ENCODE results near the gene HDAC9. TPM values are rescaled to one million over a fixed set of nuclear protein-coding genes. Genes with fewer than 3 reads are reported as not detected.
A peak's percentile ranks its signal among the peaks of the same experiment; 100 is the strongest.
"Not testable (repeated sequence)": the region's sequence is repeated elsewhere in the genome, so short reads cannot be mapped to it uniquely, and the experiment has no call there.

Gene HDAC9
- total RNA-seq, 1 donor from 2014 or later = 32.4 TPM

DNA sequence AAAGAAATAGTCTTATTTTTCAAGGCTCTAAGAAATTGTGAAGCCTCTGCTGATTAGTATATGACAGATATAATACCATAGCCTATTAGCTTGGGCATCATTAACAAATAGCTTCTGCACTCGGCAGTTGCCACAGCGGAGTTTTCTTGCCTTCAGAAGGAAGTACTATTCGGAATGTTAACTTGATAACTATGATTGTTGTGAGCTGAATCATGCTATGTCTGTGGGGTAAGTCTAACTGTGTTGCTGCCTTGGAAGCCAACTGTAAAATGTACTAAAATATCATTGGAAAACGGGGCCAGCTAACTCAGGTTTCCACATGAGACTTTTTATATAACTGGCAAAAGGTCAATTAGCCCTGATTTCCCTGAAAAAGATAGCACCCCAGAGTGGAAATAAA is 528.7 kb downstream of the HDAC9 start:
- DNase-seq (ENCODE audit: extremely low spot score in 2 of 2) = no peak
- intact Hi-C loops (cut with DNase I) = no loop called here
- TF ChIP-seq, protein P1, sequence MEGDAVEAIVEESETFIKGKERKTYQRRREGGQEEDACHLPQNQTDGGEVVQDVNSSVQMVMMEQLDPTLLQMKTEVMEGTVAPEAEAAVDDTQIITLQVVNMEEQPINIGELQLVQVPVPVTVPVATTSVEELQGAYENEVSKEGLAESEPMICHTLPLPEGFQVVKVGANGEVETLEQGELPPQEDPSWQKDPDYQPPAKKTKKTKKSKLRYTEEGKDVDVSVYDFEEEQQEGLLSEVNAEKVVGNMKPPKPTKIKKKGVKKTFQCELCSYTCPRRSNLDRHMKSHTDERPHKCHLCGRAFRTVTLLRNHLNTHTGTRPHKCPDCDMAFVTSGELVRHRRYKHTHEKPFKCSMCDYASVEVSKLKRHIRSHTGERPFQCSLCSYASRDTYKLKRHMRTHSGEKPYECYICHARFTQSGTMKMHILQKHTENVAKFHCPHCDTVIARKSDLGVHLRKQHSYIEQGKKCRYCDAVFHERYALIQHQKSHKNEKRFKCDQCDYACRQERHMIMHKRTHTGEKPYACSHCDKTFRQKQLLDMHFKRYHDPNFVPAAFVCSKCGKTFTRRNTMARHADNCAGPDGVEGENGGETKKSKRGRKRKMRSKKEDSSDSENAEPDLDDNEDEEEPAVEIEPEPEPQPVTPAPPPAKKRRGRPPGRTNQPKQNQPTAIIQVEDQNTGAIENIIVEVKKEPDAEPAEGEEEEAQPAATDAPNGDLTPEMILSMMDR (IDR thresholded peaks at IDR 0.05) = no peak
- no peak for TF ChIP-seq POLR2AphosphoS5 (IDR thresholded peaks at IDR 0.05; ENCODE audit: insufficient read depth in 1 of 2, low read depth in 1 of 2)
- TF ChIP-seq POLR2A (IDR thresholded peaks at IDR 0.05) = no peak

DNA sequence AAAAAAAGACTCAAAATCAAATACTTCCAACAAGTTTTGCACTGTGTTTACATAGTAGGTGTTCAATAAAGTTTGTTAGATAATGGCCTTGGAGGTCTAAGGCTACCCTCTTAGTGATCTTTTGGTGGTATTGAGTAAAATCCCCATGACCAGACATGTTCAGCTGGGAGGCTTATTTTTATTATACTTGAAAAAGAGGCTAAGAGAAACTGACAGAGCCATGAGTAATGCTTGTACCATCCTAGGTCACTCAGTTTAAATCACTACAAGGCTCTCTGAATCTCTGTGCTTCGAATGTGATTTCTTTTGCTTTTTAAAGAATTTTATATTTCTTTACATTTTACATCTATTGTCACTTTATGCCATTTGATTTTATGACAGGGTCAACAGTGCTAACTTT is 531.3 kb downstream of the HDAC9 start:
- no peaks in the 10 kb centered on the region for H3K27me3 ChIP-seq
- intact Hi-C loops (cut with DNase I) = no loop called here
- no peaks in the 10 kb centered on the region for H3K9me3 ChIP-seq
- H3K36me3 ChIP-seq = no peaks in the 10 kb centered on the region
- no peak overlapping the region for H3K27ac ChIP-seq
- TF ChIP-seq POLR2A (IDR thresholded peaks at IDR 0.05) = no peak
- TF ChIP-seq, protein P1 (IDR thresholded peaks at IDR 0.05) = no peak
- TF ChIP-seq POLR2AphosphoS5 (IDR thresholded peaks at IDR 0.05; ENCODE audit: insufficient read depth in 1 of 2, low read depth in 1 of 2) = no peak
- DNase-seq (ENCODE audit: extremely low spot score in 2 of 2) = no peak
- no peak overlapping the region for H3K4me3 ChIP-seq
- no peaks in the 10 kb centered on the region for H3K4me1 ChIP-seq

More for the DNA sequence above, 528.7 kb downstream of the HDAC9 start:
- Histone ChIP-seq H3K4me1 (no peaks in the 10 kb centered on the region), H3K36me3 (no peaks in the 10 kb centered on the region), H3K27ac (no peak overlapping the region), H3K9me3 (no peaks in the 10 kb centered on the region), H3K4me3 (no peak overlapping the region), H3K27me3 (no peaks in the 10 kb centered on the region)

DNA sequence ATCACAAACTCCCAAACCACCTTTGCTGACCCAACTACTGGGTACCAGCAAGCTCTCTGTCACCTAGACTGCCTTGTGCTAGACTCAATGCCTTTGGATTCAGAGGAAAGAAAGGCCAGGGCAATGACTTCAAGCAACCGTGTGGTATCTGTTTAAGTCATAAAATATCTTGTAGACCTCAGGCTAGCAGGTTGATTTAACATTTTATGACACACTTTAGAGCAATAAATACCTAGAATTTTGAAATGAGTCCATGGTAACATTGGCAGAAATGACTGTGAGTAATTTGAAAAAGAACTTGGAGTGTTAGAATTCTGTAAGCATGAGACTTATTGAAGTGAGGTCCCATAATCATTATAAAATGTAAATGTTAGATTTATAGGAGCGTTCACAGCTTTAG is 534.7 kb downstream of the HDAC9 start:
- intact Hi-C loops (cut with DNase I) = no loop called here

DNA sequence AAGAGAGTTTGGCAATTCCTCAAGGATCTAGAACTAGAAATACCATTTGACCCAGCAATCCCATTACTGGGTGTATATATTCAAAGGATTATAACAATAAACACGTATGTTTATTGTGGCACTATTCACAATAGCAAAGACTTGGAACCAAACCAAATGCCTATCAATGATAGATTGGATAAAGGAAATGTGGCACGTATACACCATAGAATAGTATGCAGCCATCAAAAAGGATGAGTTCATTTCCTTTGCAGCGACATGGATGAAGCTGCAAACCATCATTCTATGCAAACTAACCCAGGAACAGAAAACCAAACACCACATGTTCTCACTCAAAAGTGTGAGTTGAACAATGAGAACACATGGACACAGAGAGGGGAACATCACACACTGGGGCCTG is 537.4 kb downstream of the HDAC9 start:
- H3K27ac ChIP-seq; H3K4me3 ChIP-seq; H3K36me3 ChIP-seq; intact Hi-C loops (cut with DNase I); H3K27me3 ChIP-seq; H3K9me3 ChIP-seq; H3K4me1 ChIP-seq; DNase-seq (ENCODE audit: extremely low spot score in 2 of 2): not testable (repeated sequence)

More for the DNA sequence above, 534.7 kb downstream of the HDAC9 start:
- TF ChIP-seq, protein P1 (IDR thresholded peaks at IDR 0.05) = no peak
- TF ChIP-seq POLR2AphosphoS5 (IDR thresholded peaks at IDR 0.05; ENCODE audit: insufficient read depth in 1 of 2, low read depth in 1 of 2) (no peak), POLR2A (IDR thresholded peaks at IDR 0.05) (no peak)
- no peaks in the 10 kb centered on the region for H3K27me3 ChIP-seq
- no peaks in the 10 kb centered on the region for H3K36me3 ChIP-seq
- no peaks in the 10 kb centered on the region for H3K9me3 ChIP-seq
- H3K4me1 ChIP-seq = no peaks in the 10 kb centered on the region
- DNase-seq (ENCODE audit: extremely low spot score in 2 of 2) = no peak
- H3K27ac ChIP-seq = no peak overlapping the region
- H3K4me3 ChIP-seq = no peak overlapping the region

DNA sequence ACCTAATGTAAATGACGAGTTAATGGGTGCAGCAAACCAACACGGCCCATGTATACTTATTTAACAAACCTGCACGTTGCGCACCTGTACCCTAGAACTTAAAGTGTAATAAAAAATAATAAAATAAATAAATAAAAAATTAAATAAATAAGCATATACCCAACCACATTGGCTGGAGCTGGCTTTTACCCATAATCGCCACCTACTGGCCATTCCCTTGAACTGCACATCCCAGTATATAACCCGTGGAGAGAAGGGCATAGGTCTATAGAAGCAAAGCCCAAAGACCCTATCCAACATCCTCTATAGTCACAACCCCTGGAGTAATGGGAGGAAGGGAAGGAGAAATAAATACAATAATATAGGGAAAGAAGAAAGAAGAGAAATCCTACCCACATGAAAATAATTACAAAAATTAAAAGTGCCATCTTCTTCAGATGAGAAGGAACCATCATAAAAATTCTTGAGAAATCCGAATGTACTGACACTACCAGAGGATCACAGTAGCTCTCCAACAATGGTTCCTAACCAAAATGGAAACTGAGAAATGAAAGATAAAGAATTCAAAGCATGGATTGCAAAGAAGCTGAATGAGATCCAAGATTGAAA is 556.3 kb downstream of the HDAC9 start:
- intact Hi-C loops (cut with DNase I) = no loop called here
- TF ChIP-seq POLR2AphosphoS5 (IDR thresholded peaks at IDR 0.05; ENCODE audit: insufficient read depth in 1 of 2, low read depth in 1 of 2) (no peak), POLR2A (IDR thresholded peaks at IDR 0.05) (no peak)
- TF ChIP-seq, protein P1 (IDR thresholded peaks at IDR 0.05) = peak in 2 of 3 experiments; percentile 22 to 43
- Histone ChIP-seq H3K9me3 (no peaks in the 10 kb centered on the region), H3K4me1 (no peaks in the 10 kb centered on the region), H3K27ac (no peak overlapping the region), H3K27me3 (no peaks in the 10 kb centered on the region), H3K36me3 (no peaks in the 10 kb centered on the region), H3K4me3 (no peak overlapping the region)
- no peak for DNase-seq (ENCODE audit: extremely low spot score in 2 of 2)

Small RNA genes within 50 kb of the gene (small RNA-seq; reads per million reads assigned to genes)
- gene RN7SKP266 = not detected

Measured in vagina (tissue), 2 donors.